ENCODE results near the gene FRMD5.
"Not testable (repeated sequence)": the region's sequence is repeated elsewhere in the genome, so short reads cannot be mapped to it uniquely, and the experiment has no call there.

FRMD5 gene

GRCh38 chr15:44029003-44029402 lies 166.1 kb downstream of the FRMD5 start:
- DNase-seq, result no peak

- no peak for DNase-seq
Observed at GRCh38 chr15:44028349-44028748, 166.7 kb downstream of the FRMD5 start.

- no peak for DNase-seq
Observed at GRCh38 chr15:44024155-44024554, 170.9 kb downstream of the FRMD5 start.

- DNase-seq, result no peak
Observed at GRCh38 chr15:44023176-44023575, 171.9 kb downstream of the FRMD5 start.

GRCh38 chr15:44018151-44018550 lies 176.9 kb downstream of the FRMD5 start:
- no peak for DNase-seq

GRCh38 chr15:44015545-44016305 lies 179.3 kb downstream of the FRMD5 start:
- no peak for DNase-seq

GRCh38 chr15:44011238-44011854 lies 183.7 kb downstream of the FRMD5 start:
- DNase-seq, result no peak

- no peak for DNase-seq
Observed at GRCh38 chr15:44010089-44010488, 185.0 kb downstream of the FRMD5 start.

GRCh38 chr15:44009038-44009437 lies 186.0 kb downstream of the FRMD5 start:
- no peak for DNase-seq

GRCh38 chr15:44000248-44000647 lies 194.8 kb downstream of the FRMD5 start:
- DNase-seq, result not testable (repeated sequence)

- DNase-seq, result no peak
Observed at GRCh38 chr15:43998607-43999006, 196.5 kb downstream of the FRMD5 start.

- DNase-seq, result no peak
Observed at GRCh38 chr15:43991206-43991605, 203.9 kb downstream of the FRMD5 start.

GRCh38 chr15:43989938-43990337 lies 205.1 kb downstream of the FRMD5 start:
- DNase-seq, result no peak

GRCh38 chr15:43988900-43989299 lies 206.2 kb downstream of the FRMD5 start:
- no peak for DNase-seq

- no peak for DNase-seq
Observed at GRCh38 chr15:43987924-43988323, 207.1 kb downstream of the FRMD5 start.

- no peak for DNase-seq
Observed at GRCh38 chr15:43985976-43986680, 208.9 kb downstream of the FRMD5 start.

- DNase-seq, result no peak
Observed at GRCh38 chr15:43981576-43981975, 213.5 kb downstream of the FRMD5 start.

- no peak for DNase-seq
Observed at GRCh38 chr15:43977072-43977884, 217.8 kb downstream of the FRMD5 start.

GRCh38 chr15:43975770-43976169 lies 219.3 kb downstream of the FRMD5 start:
- no peak for DNase-seq

- no peak for DNase-seq
Observed at GRCh38 chr15:43975326-43975725, 219.7 kb downstream of the FRMD5 start.

GRCh38 chr15:43974852-43975251 lies 220.2 kb downstream of the FRMD5 start:
- DNase-seq, result no peak

GRCh38 chr15:43969802-43970375 lies 225.2 kb downstream of the FRMD5 start:
- DNase-seq, result no peak

GRCh38 chr15:43968551-43968950 lies 226.5 kb downstream of the FRMD5 start:
- no peak for DNase-seq

Measured in SIG-M5 (cell line).